CD8-positive, alpha-beta memory T cell (primary cell): ENCODE measurements around the gene ARHGDIG. TPM values are rescaled to one million over a fixed set of nuclear protein-coding genes. Genes with fewer than 3 reads are reported as not detected.

Experiments
- CTCF ChIA-PET: fragments of 350-600 bp; sonication (Branson Sonifier 250); formaldehyde crosslinking; loops from one replicate; lab custom pipeline; 2021; ENCODE audit warnings: antibody characterized with exemption; lab: Charles Lee
- POLR2A ChIA-PET: fragments of 350-600 bp; sonication (Branson Sonifier 250); formaldehyde crosslinking; loops from one replicate; lab custom pipeline; 2021; ENCODE audit warnings: antibody characterized with exemption; lab: Charles Lee
- DNase-seq, 5 donors: peaks; one replicate each; pipeline versions ENCODE4 v3.0.0 to v3.0.0-alpha.2; 2020 to 2022; ENCODE audit warnings: mixed read lengths in 1 of 5
- H3K27ac ChIP-seq: one replicate; pipeline ENCODE4 v1.7.0; 2013; ENCODE audit warnings: low read depth, mild to moderate bottlenecking, low read length, moderate library complexity
- H3K27me3 ChIP-seq: 2 replicates; pipeline ENCODE4 v1.7.0; 2013; ENCODE audit warnings: low read length, mild to moderate bottlenecking; ENCODE audit not compliant: insufficient read depth, poor library complexity, severe bottlenecking
- H3K36me3 ChIP-seq: 2 replicates; pipeline ENCODE4 v1.7.0; 2013; ENCODE audit warnings: mild to moderate bottlenecking, low read length, moderate library complexity; ENCODE audit not compliant: insufficient read depth
- H3K4me1 ChIP-seq: 2 replicates; pipeline ENCODE4 v1.7.0; 2013; ENCODE audit warnings: mild to moderate bottlenecking, low read length, moderate library complexity; ENCODE audit not compliant: insufficient read depth
- H3K4me3 ChIP-seq: 2 replicates; pipeline ENCODE4 v1.7.0; 2013; ENCODE audit warnings: mild to moderate bottlenecking, low read length
- H3K9me3 ChIP-seq: 2 replicates; pipeline ENCODE4 v1.7.0; 2013; ENCODE audit warnings: mild to moderate bottlenecking, low read length
- H3K27ac Mint-ChIP-seq, 8 donors: one replicate each; pipeline ENCODE4 v1.8.0; 2020 to 2021; ENCODE audit warnings: mixed read lengths in 8 of 8, mild to moderate bottlenecking in 6 of 8, inconsistent platforms in 3 of 8, moderate library complexity in 3 of 8
- H3K27me3 Mint-ChIP-seq, 2 donors: one replicate each; pipeline ENCODE4 v1.8.0; 2020 to 2021; ENCODE audit warnings: mixed read lengths in 2 of 2, mild to moderate bottlenecking in 1 of 2, moderate library complexity in 1 of 2
- H3K36me3 Mint-ChIP-seq, 3 donors: one replicate each; pipeline ENCODE4 v1.8.0; 2020 to 2021; ENCODE audit warnings: mixed read lengths in 3 of 3, inconsistent platforms in 1 of 3, mild to moderate bottlenecking in 1 of 3
- H3K4me1 Mint-ChIP-seq, 3 donors: one replicate each; pipeline ENCODE4 v1.8.0; 2020 to 2021; ENCODE audit warnings: mixed read lengths in 3 of 3, inconsistent platforms in 1 of 3, mild to moderate bottlenecking in 1 of 3
- H3K4me3 Mint-ChIP-seq, 7 donors: one replicate each; pipeline ENCODE4 v1.8.0; 2020 to 2021; ENCODE audit warnings: mixed read lengths in 7 of 7, mild to moderate bottlenecking in 6 of 7, moderate library complexity in 4 of 7, inconsistent platforms in 2 of 7
- H3K9me3 Mint-ChIP-seq, 5 donors: one replicate each; pipeline ENCODE4 v1.8.0; 2020 to 2022; ENCODE audit warnings: mixed read lengths in 5 of 5, mild to moderate bottlenecking in 3 of 5, moderate library complexity in 2 of 5, inconsistent platforms in 1 of 5
- polyA plus RNA-seq: library from polyadenylated mRNA; unstranded; fragments of 300-500 nt; fragmentation: Illumina TruSeq; gene quantifications from one replicate; pipeline ENCODE4 v1.2.3, GENCODE V29; 2021
- total RNA-seq, 2 experiments: library from RNA; stranded (reverse); gene quantifications; one replicate each; pipeline ENCODE4 v1.2.3, GENCODE V29; 2021

Gene ARHGDIG
- total and polyA plus RNA-seq, 3 experiments from 2014 or later: not detected

- Mint-ChIP-seq H3K27ac (no peak overlapping the region), H3K27me3 (peaks cover 0 to 6% of the 10 kb centered on the region in 2 donors), H3K4me1 (no peaks in the 10 kb centered on the region), H3K36me3 (peaks cover 0 to 29% (median 0%) of the 10 kb centered on the region in 3 donors), H3K9me3 (no peaks in the 10 kb centered on the region), H3K4me3 (no peak overlapping the region)
- Histone ChIP-seq H3K36me3 (peaks cover 10% of the 10 kb centered on the region), H3K27me3 (peaks cover 7% of the 10 kb centered on the region), H3K27ac (no peak overlapping the region), H3K4me3 (no peak overlapping the region), H3K9me3 (no peaks in the 10 kb centered on the region), H3K4me1 (peaks cover under 1% of the 10 kb centered on the region)
- ChIA-PET POLR2A (no interaction called here), CTCF (interaction anchor here (0.7 kb wide), 1 partner anchor 141 kb away, joined by 3 read pairs; no protein-coding TSS in a partner anchor)
- no peak for DNase-seq
Observed at GRCh38 chr16:284204-285120, 4.1 kb downstream of the ARHGDIG start.

GRCh38 chr16:285146-286055, 5.0 kb downstream of the ARHGDIG start:
- CTCF ChIA-PET: no interaction called here
- no peak overlapping the region for H3K4me3 Mint-ChIP-seq

GRCh38 chr16:286491-287297, 6.3 kb downstream of the ARHGDIG start:
- Mint-ChIP-seq H3K4me3 (peak overlapping the region in 1 of 7 donors; percentile 40), H3K4me1 (no peaks in the 10 kb centered on the region), H3K27ac (peak overlapping the region in 1 of 8 donors; percentile 78), H3K36me3 (peaks cover 0 to 50% (median 0%) of the 10 kb centered on the region in 3 donors), H3K27me3 (peaks cover 0 to 3% of the 10 kb centered on the region in 2 donors), H3K9me3 (no peaks in the 10 kb centered on the region)
- Histone ChIP-seq H3K27me3 (no peaks in the 10 kb centered on the region), H3K36me3 (peaks cover 18% of the 10 kb centered on the region), H3K9me3 (no peaks in the 10 kb centered on the region), H3K4me1 (no peaks in the 10 kb centered on the region), H3K27ac (no peak overlapping the region), H3K4me3 (no peak overlapping the region)
- no peak for DNase-seq
- CTCF ChIA-PET: no interaction called here
- POLR2A ChIA-PET: interaction anchor here (0.5 to 0.6 kb wide), 2 partner anchors 64 to 109 kb away, joined by 4 to 5 read pairs; no protein-coding TSS in a partner anchor

More at GRCh38 chr16:285146-286055, 5.0 kb downstream of the ARHGDIG start:
- H3K36me3 Mint-ChIP-seq: peaks cover 0 to 37% (median 0%) of the 10 kb centered on the region in 3 donors
- Histone ChIP-seq H3K27ac (no peak overlapping the region), H3K4me3 (no peak overlapping the region), H3K4me1 (no peaks in the 10 kb centered on the region), H3K9me3 (no peaks in the 10 kb centered on the region), H3K36me3 (peaks cover 13% of the 10 kb centered on the region), H3K27me3 (peaks cover 6% of the 10 kb centered on the region)
- no peak overlapping the region for H3K27ac Mint-ChIP-seq
- H3K9me3 Mint-ChIP-seq: no peaks in the 10 kb centered on the region
- POLR2A ChIA-PET: interaction anchor here (0.5 kb wide), 1 partner anchor 182 kb away, joined by 5 read pairs; no protein-coding TSS in a partner anchor
- peaks cover 0 to 6% of the 10 kb centered on the region in 2 donors for H3K27me3 Mint-ChIP-seq
- no peak for DNase-seq
- H3K4me1 Mint-ChIP-seq: no peaks in the 10 kb centered on the region

GRCh38 chr16:287298-287811, 7.0 kb downstream of the ARHGDIG start:
- H3K9me3 Mint-ChIP-seq: no peaks in the 10 kb centered on the region
- Histone ChIP-seq H3K27ac (no peak overlapping the region), H3K4me3 (no peak overlapping the region), H3K4me1 (no peaks in the 10 kb centered on the region), H3K9me3 (no peaks in the 10 kb centered on the region), H3K27me3 (no peaks in the 10 kb centered on the region), H3K36me3 (peaks cover 23% of the 10 kb centered on the region)
- POLR2A ChIA-PET: interaction anchor here (0.5 to 0.6 kb wide), 2 partner anchors 65 to 108 kb away, joined by 4 to 5 read pairs; no protein-coding TSS in a partner anchor
- H3K27me3 Mint-ChIP-seq: no peaks in the 10 kb centered on the region
- H3K4me3 Mint-ChIP-seq: no peak overlapping the region
- CTCF ChIA-PET: no interaction called here
- peaks cover 0 to 55% (median 0%) of the 10 kb centered on the region in 3 donors for H3K36me3 Mint-ChIP-seq
- no peak overlapping the region for H3K27ac Mint-ChIP-seq
- DNase-seq: no peak
- no peaks in the 10 kb centered on the region for H3K4me1 Mint-ChIP-seq

- CTCF ChIA-PET: no interaction called here
- H3K27ac Mint-ChIP-seq: no peak overlapping the region
- Histone ChIP-seq H3K4me1 (no peaks in the 10 kb centered on the region), H3K4me3 (no peak overlapping the region), H3K9me3 (no peaks in the 10 kb centered on the region), H3K36me3 (peaks cover 27% of the 10 kb centered on the region), H3K27me3 (no peaks in the 10 kb centered on the region), H3K27ac (no peak overlapping the region)
- POLR2A ChIA-PET: no interaction called here
- DNase-seq: no peak
- H3K27me3 Mint-ChIP-seq: no peaks in the 10 kb centered on the region
- no peaks in the 10 kb centered on the region for H3K9me3 Mint-ChIP-seq
- peaks cover 0 to 62% (median 0%) of the 10 kb centered on the region in 3 donors for H3K36me3 Mint-ChIP-seq
- H3K4me1 Mint-ChIP-seq: no peaks in the 10 kb centered on the region
- no peak overlapping the region for H3K4me3 Mint-ChIP-seq
Observed at GRCh38 chr16:287981-288920, 7.9 kb downstream of the ARHGDIG start.

GRCh38 chr16:289395-289997, 9.1 kb downstream of the ARHGDIG start:
- DNase-seq: no peak
- Mint-ChIP-seq H3K9me3 (no peaks in the 10 kb centered on the region), H3K27ac (no peak overlapping the region), H3K36me3 (peaks cover 0 to 68% (median 0%) of the 10 kb centered on the region in 3 donors), H3K27me3 (no peaks in the 10 kb centered on the region), H3K4me1 (no peaks in the 10 kb centered on the region), H3K4me3 (no peak overlapping the region)
- no peaks in the 10 kb centered on the region for H3K4me1 ChIP-seq
- CTCF ChIA-PET: no interaction called here
- no peaks in the 10 kb centered on the region for H3K9me3 ChIP-seq
- H3K36me3 ChIP-seq: peaks cover 27% of the 10 kb centered on the region
- H3K27me3 ChIP-seq: no peaks in the 10 kb centered on the region
- no peak overlapping the region for H3K4me3 ChIP-seq
- no peak overlapping the region for H3K27ac ChIP-seq
- POLR2A ChIA-PET: no interaction called here
